Lower leg skin (tissue), 3 donors: Measurements from ENCODE around the gene ARHGEF16.

Experiments used
- POLR2A ChIP-seq, 2 donors: fragments of 450-650 bp; IDR thresholded peaks; one replicate each; pipeline ENCODE4 v1.6.1; 2016 to 2017; ENCODE audit warnings: antibody characterized with exemption in 2 of 2, mild to moderate bottlenecking in 1 of 2, moderate library complexity in 1 of 2
- TF ChIP-seq, protein P1 (sequence below), 3 donors: fragments of 450-650 bp; IDR thresholded peaks; one replicate each; pipeline ENCODE4 v1.5.1; 2016; ENCODE audit warnings: antibody characterized with exemption in 3 of 3, mild to moderate bottlenecking in 3 of 3, moderate library complexity in 2 of 3

DNA sequence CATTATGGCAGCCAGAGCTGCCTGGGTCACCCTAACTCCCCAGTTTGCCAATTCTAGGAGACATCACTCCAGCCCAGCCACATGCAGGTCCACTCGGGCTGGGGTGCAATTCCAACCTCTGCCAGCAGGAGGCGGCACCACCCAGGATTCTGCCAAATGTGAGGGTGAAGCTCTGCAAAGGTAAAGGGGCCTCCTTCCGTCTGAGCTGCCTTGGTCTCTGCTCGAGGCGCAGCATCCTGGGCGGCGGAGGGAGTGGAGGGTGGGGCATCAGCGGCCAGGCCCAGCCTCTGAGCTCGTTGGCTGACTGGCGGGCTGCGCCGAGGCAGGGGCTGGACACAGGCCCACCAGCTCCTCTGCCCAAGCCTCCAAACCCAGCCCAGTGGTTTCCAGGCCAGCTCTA is 63.8 kb downstream of the ARHGEF16 start:
- TF ChIP-seq, protein P1, sequence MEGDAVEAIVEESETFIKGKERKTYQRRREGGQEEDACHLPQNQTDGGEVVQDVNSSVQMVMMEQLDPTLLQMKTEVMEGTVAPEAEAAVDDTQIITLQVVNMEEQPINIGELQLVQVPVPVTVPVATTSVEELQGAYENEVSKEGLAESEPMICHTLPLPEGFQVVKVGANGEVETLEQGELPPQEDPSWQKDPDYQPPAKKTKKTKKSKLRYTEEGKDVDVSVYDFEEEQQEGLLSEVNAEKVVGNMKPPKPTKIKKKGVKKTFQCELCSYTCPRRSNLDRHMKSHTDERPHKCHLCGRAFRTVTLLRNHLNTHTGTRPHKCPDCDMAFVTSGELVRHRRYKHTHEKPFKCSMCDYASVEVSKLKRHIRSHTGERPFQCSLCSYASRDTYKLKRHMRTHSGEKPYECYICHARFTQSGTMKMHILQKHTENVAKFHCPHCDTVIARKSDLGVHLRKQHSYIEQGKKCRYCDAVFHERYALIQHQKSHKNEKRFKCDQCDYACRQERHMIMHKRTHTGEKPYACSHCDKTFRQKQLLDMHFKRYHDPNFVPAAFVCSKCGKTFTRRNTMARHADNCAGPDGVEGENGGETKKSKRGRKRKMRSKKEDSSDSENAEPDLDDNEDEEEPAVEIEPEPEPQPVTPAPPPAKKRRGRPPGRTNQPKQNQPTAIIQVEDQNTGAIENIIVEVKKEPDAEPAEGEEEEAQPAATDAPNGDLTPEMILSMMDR (IDR thresholded peaks at IDR 0.05) = peak in 1 of 3 donors; percentile 25
- TF ChIP-seq POLR2A (IDR thresholded peaks at IDR 0.05) = no peak
